GM21515 (cell line): ENCODE data around the gene RUSF1.
"Not testable (repeated sequence)": the region's sequence is repeated elsewhere in the genome, so short reads cannot be mapped to it uniquely, and the experiment has no call there.

Experiments
- ATAC-seq: cut with Tn5 transposase; IDR thresholded peaks from one replicate; pipeline ENCODE4 v1.9.1; 2021; ENCODE audit not compliant: unreplicated experiment

The RUSF1 gene

GRCh38 chr16:31507929-31508705, at the start of gene RUSF1:
RUSF1 (minus strand) TSS chr16:31508391; CDS start chr16:31508373, 18 bp downstream.
- peak; percentile 86 for ATAC-seq

- no peak for ATAC-seq
Observed at GRCh38 chr16:31542763-31543162, 34.6 kb upstream of the RUSF1 start.

GRCh38 chr16:31539762-31540161, 31.6 kb upstream of the RUSF1 start:
- not testable (repeated sequence) for ATAC-seq

GRCh38 chr16:31538243-31538598, 30.0 kb upstream of the RUSF1 start:
- ATAC-seq, result not testable (repeated sequence)

- ATAC-seq, result no peak
Observed at GRCh38 chr16:31537362-31538242, 29.4 kb upstream of the RUSF1 start.

GRCh38 chr16:31536804-31537361, 28.7 kb upstream of the RUSF1 start:
- no peak for ATAC-seq

GRCh38 chr16:31535737-31536136, 27.5 kb upstream of the RUSF1 start:
- ATAC-seq, result no peak

- no peak for ATAC-seq
Observed at GRCh38 chr16:31532896-31533295, 24.7 kb upstream of the RUSF1 start.

- no peak for ATAC-seq
Observed at GRCh38 chr16:31532120-31532519, 23.9 kb upstream of the RUSF1 start.

GRCh38 chr16:31531096-31531495, 22.9 kb upstream of the RUSF1 start:
- ATAC-seq, result no peak

- no peak for ATAC-seq
Observed at GRCh38 chr16:31530405-31530804, 22.2 kb upstream of the RUSF1 start.

- ATAC-seq, result no peak
Observed at GRCh38 chr16:31529937-31530312, 21.7 kb upstream of the RUSF1 start.

- no peak for ATAC-seq
Observed at GRCh38 chr16:31529108-31529936, 21.1 kb upstream of the RUSF1 start.

- no peak for ATAC-seq
Observed at GRCh38 chr16:31528523-31529107, 20.4 kb upstream of the RUSF1 start.

- no peak for ATAC-seq
Observed at GRCh38 chr16:31527734-31528274, 19.6 kb upstream of the RUSF1 start, which contains the start of gene AHSP. AHSP (plus strand) TSS chr16:31527900; CDS start chr16:31528140, 240 bp downstream.

- no peak for ATAC-seq
Observed at GRCh38 chr16:31525113-31525512, 16.9 kb upstream of the RUSF1 start.

GRCh38 chr16:31523768-31524167, 15.6 kb upstream of the RUSF1 start:
- not testable (repeated sequence) for ATAC-seq

GRCh38 chr16:31522071-31522470, 13.9 kb upstream of the RUSF1 start:
- no peak for ATAC-seq

GRCh38 chr16:31521368-31521767, 13.2 kb upstream of the RUSF1 start:
- ATAC-seq, result no peak

GRCh38 chr16:31519759-31520431, 11.7 kb upstream of the RUSF1 start:
- no peak for ATAC-seq
